NCI-H82 (cell line): ENCODE results near the gene GPC6.
"Not testable (repeated sequence)": the region's sequence is repeated elsewhere in the genome, so short reads cannot be mapped to it uniquely, and the experiment has no call there.

Experiments
- DNase-seq: peaks from one replicate; lab custom pipeline; 2025; lab: John Stamatoyannopoulos, UW

Gene GPC6

DNA sequence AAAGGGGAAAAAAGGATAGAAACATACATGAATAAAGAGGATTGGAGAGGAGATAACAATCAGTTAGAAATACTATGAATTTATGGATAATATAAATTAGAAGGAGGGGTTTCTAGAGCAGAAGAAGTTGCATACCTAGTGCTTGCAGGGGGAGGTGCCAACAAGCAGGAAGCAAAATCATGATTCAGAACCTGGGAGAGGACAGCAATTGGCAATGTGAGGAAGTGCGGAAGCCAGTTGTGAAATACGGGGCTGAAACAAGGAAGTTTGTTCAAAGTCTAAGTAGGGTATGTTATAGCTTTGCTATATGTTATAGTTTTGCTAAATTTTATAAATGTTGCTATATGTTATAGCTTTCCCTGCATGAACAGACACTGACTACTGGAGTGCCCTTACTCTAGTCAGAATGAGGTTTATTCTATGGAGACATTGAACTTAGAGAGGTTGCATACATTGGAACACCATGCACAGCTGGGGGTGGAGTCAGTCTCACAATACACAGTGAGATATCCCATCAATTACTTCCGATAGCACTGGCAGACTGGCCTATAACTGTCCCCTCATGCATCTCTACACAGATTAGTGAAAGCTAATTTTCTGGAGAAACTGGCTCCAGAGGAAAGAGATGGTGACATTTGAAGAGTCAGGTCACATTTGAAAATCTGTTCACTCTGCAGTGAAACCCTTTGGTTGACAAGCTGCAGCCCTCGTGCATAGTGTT lies 92.1 kb downstream of the GPC6 start:
- peak; percentile 42 for DNase-seq

GRCh38 chr13:93320942-93321341 lies 94.3 kb downstream of the GPC6 start:
- no peak for DNase-seq

GRCh38 chr13:93323880-93324279 lies 97.3 kb downstream of the GPC6 start:
- DNase-seq = not testable (repeated sequence)

GRCh38 chr13:93325303-93326233 lies 99.0 kb downstream of the GPC6 start:
- peak; percentile 44 for DNase-seq

DNA sequence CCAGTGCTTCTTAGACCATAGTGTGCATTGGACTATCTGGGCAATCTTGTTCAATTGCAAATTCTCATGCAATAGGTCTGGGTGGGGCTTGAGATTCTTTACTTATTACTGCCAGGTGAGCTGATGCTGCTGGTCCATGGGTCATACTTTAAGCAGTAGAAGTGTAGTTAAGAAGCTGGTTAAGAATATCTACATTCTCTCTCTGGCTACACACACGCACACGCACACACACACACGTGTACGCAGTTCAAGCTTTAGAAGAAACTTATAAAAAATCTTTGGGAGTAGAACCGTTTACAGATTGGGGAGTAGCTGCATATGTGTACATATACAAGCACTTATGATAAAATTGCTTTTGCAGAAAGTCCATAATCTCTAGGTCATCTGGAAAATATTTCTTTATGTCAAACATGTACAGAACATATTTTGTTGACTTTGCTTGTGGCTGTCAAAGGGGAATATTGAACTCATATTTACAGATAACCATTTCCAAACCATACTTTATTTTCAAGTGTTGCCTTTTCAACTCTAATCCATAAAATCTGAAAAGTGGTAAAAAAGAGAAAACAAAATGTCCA lies 99.7 kb downstream of the GPC6 start:
- no peak for DNase-seq

GRCh38 chr13:93328943-93329342 lies 102.3 kb downstream of the GPC6 start:
- no peak for DNase-seq

DNA sequence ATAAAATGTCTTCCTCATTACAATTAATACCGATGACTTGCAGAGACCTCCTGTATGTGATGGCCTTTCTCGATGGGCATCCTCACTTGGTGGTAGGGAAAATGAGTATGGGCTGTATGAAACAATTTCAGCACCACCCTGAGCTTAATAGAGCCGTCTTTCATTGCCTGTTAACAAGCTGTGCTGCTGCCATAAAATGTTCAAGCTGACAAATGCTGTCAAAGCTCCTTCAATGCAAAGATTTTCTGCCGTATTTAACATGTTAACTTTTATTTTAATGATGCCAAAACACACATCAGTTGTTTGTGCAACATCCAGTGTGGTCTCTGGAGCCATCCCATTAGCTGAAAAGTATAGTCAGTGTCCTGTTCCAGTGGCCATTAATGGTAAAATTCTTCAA lies 110.1 kb downstream of the GPC6 start:
- no peak for DNase-seq

DNA sequence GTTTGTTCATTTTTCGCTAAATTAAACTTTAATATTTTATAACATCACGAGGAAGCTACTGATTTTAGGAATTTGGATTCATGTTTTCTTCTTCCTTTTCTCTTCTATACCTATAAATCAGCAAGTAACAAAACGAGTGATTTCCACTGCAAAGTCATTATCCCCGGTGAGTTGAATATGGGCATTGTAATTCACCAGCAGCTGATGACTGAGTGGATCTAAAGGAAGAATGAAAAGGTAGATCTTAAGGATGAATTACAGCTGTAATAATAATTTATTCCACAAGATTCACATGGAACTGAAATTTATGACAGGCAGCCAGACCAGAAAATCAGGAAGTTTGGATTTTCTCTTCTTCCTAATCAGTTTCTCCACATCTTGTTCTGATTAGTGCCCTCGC lies 111.4 kb downstream of the GPC6 start:
- no peak for DNase-seq

- no peak for DNase-seq
Observed at GRCh38 chr13:93338906-93339305, 112.3 kb downstream of the GPC6 start.

- no peak for DNase-seq
Observed at GRCh38 chr13:93339550-93339949, 112.9 kb downstream of the GPC6 start.

DNA sequence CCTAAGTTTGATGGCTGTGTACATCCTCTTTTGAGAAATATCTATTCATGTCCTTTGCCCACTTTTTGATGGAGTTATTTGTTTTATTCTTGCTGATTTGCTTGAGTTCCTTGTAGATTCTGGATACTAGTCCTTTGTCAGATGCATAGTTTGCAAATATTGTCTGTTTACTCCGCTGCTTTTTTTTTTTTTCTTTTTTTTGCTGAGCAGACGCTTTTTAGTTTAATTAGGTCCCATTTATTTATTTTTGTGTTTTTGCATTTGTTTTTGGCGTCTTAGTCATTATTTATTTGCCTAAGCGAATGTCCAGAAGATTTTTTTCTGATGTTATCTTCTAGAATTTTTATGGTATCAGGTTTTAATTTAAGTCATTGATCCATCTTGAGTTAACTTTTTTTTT lies 114.9 kb downstream of the GPC6 start:
- no peak for DNase-seq

- DNase-seq = peak; percentile 30
Observed at GRCh38 chr13:93343097-93343496, 116.5 kb downstream of the GPC6 start.

DNA sequence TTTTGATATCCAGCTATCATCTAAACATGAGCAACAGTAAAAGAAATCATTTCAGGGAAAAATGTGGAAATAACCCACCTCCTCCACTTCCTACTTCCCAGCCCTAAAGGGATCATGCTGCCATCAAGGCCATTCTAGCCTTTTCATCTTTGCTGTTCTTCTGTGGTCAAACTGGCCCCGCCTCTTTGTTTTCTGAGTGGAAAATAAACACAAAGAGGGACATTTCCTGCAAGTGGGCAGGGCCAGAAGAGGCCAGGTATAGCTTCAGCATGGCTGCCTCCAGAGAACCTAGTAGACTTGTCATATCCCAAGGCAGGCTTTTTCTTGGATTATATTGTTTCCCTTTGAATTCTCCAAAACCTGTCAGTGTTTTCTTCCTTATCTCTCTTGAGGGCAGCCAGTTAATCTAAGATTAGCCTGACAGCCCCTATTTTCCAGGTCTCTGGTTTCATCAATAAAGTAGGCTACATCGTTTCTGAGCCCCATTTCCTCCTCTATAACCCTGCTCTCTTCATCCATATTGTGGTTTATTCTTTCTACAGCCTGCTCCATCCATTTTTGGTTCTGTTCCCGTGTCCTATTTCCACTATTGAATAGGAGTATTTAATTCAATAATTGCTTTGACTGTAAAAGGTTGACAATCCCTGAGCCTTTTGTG lies 117.6 kb downstream of the GPC6 start:
- peak; percentile 76 for DNase-seq

DNA sequence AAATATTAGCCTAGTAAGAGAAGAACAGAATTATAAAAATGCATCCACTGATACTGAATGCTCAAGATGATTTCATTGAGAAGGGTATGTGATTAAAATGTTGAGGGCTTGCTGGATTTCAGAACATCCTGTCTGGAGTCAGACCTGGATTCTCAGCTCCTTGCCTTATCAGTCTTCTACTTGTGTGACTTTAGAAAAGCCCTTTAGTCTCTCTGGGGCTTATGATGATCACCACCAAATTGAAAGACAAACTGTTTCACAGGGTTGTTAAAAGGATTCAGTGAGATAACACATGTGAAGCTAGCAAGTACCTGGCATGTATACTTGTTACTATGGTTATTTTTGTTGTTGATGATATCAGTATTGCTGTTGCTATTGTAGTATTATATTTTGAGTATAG lies 118.4 kb downstream of the GPC6 start:
- peak; percentile 83 for DNase-seq

- peak; percentile 58 for DNase-seq
Observed at GRCh38 chr13:93345770-93346169, 119.2 kb downstream of the GPC6 start.

GRCh38 chr13:93352616-93353015 lies 126.0 kb downstream of the GPC6 start:
- DNase-seq = peak; percentile 65

DNA sequence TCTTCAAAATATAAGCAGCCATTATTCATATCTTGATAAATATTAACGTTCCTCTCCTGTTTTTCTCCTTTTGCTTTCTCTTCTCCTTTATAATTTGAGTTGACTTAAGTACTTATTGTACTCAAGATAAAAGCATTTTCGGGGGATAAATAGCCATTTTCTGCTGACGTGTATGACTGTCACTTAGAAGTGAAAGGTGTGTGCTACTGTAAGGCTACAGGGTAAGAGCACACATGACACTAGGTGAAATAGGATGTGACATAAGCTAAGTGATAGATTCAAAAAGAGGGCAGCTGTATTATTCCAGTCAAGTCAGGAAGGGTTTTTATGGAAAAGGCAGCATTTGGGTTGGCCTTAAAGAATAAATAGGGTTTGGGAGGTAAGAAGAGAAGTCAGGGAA lies 128.5 kb downstream of the GPC6 start:
- DNase-seq = no peak

GRCh38 chr13:93356469-93356868 lies 129.9 kb downstream of the GPC6 start:
- DNase-seq = no peak

- peak; percentile 21 for DNase-seq
Observed at GRCh38 chr13:93360021-93360420, 133.4 kb downstream of the GPC6 start.

DNA sequence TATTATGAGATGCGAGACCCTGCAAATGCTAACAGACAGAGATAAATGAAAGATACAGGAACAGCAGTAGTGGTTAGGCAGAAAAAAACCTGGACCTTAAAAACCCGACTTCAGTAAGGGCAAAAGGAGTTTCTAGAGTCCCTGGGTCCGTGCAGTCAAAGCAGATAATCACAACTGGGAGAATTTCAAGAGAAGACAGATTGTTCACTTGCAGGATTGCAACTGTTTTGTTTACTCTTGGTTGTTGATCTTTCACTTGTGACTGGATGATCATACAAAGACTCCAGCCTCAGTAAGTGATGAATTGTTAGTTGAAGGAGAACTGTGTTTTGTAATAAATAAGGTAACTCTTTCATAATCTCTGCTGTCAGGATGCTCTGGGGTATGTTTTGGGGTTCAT lies 135.1 kb downstream of the GPC6 start:
- no peak for DNase-seq

- no peak for DNase-seq
Observed at GRCh38 chr13:93364166-93364565, 137.6 kb downstream of the GPC6 start.

DNA sequence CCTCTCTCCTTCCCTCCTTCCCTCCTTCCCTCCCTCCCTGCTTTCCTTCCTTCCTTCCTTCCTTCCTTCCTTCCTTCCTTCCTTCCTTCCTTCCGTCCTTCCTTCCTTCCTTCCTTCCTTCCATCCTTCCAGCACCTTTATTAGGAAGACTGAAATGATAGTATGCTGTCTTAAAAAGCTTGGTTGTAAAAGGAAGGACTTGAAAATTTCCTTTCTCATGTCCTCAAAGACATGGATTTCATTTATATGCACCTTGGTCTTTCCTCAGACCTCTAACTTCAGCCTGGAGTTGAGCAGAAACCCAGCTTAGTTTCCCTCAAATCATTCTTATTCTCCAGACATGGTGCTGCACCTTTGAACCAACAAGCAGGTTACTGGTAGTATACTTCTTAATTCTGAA lies 141.7 kb downstream of the GPC6 start:
- DNase-seq = no peak
